ENCODE measurements around the gene ZMIZ1.

DNA sequence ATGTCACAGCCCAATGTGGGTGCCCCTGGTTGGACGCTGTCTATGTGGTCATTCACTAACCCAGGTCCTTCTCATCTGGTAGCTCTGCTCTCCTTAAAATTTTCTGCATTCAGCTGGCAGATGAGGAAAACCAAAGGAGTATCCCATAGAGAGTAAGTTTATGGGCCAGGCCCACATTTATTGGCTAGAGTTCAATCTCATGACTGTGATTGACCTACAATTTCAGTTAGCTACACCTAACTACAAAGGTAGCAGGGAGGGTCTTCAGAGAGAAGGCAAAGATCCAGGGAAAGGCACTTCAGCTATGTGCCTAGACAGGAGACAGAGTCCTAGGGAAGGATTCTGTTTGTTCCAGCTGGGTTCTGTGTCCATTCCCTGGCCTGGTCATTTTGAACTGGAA lies 254.8 kb downstream of the ZMIZ1 start:
- TF ChIP-seq, protein P1, sequence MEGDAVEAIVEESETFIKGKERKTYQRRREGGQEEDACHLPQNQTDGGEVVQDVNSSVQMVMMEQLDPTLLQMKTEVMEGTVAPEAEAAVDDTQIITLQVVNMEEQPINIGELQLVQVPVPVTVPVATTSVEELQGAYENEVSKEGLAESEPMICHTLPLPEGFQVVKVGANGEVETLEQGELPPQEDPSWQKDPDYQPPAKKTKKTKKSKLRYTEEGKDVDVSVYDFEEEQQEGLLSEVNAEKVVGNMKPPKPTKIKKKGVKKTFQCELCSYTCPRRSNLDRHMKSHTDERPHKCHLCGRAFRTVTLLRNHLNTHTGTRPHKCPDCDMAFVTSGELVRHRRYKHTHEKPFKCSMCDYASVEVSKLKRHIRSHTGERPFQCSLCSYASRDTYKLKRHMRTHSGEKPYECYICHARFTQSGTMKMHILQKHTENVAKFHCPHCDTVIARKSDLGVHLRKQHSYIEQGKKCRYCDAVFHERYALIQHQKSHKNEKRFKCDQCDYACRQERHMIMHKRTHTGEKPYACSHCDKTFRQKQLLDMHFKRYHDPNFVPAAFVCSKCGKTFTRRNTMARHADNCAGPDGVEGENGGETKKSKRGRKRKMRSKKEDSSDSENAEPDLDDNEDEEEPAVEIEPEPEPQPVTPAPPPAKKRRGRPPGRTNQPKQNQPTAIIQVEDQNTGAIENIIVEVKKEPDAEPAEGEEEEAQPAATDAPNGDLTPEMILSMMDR (IDR thresholded peaks at IDR 0.05 in 4 of 5, conservative IDR thresholded peaks at IDR 0.05 in 1 of 5), result no peak
- no peak for TF ChIP-seq POLR2A (IDR thresholded peaks at IDR 0.05)

All from gastrocnemius medialis (tissue), 4 donors.